ENCODE results near the gene FAP.
A peak's percentile ranks its signal among the peaks of the same experiment; 100 is the strongest.

FAP gene

GRCh38 chr2:162242586-162243280 is 512 bp downstream of the FAP start:
- no peak for DNase-seq

- DNase-seq = no peak
These were observed 1.7 kb downstream of the FAP start for GRCh38 chr2:162241571-162241970.

GRCh38 chr2:162234620-162235462 is 8.4 kb downstream of the FAP start:
- peak in 1 of 56 donors; percentile 2 for DNase-seq

GRCh38 chr2:162233197-162233596 is 10.0 kb downstream of the FAP start:
- DNase-seq = no peak

- DNase-seq = no peak
These were observed 10.6 kb downstream of the FAP start for GRCh38 chr2:162232671-162233070.

- no peak for DNase-seq
These were observed 11.2 kb downstream of the FAP start for GRCh38 chr2:162232027-162232426.

- no peak for DNase-seq
These were observed 12.5 kb downstream of the FAP start for GRCh38 chr2:162230761-162231160.

GRCh38 chr2:162226836-162227235 is 16.4 kb downstream of the FAP start:
- no peak for DNase-seq

GRCh38 chr2:162221064-162221463 is 22.2 kb downstream of the FAP start:
- DNase-seq = peak in 44 of 56 donors; percentile 4 to 74 (median 28)

- DNase-seq = no peak
These were observed 22.9 kb downstream of the FAP start for GRCh38 chr2:162220368-162220767.

GRCh38 chr2:162219426-162219825 is 23.8 kb downstream of the FAP start:
- no peak for DNase-seq

- no peak for DNase-seq
These were observed 25.6 kb downstream of the FAP start for GRCh38 chr2:162217598-162217997.

GRCh38 chr2:162215162-162215561 is 28.1 kb downstream of the FAP start:
- DNase-seq = no peak

GRCh38 chr2:162212366-162212765 is 30.9 kb downstream of the FAP start:
- no peak for DNase-seq

- DNase-seq = no peak
These were observed 31.5 kb downstream of the FAP start for GRCh38 chr2:162211732-162212131.

- DNase-seq = no peak
These were observed 32.9 kb downstream of the FAP start for GRCh38 chr2:162210385-162210784.

- no peak for DNase-seq
These were observed 41.0 kb downstream of the FAP start for GRCh38 chr2:162202203-162202602.

GRCh38 chr2:162200636-162201035 is 42.6 kb downstream of the FAP start:
- DNase-seq = no peak

GRCh38 chr2:162199913-162200312 is 43.3 kb downstream of the FAP start:
- DNase-seq = no peak

- no peak for DNase-seq
These were observed 45.0 kb downstream of the FAP start for GRCh38 chr2:162198239-162198638.

- DNase-seq = no peak
These were observed 46.0 kb downstream of the FAP start for GRCh38 chr2:162197069-162197825.

- peak in 7 of 56 donors; percentile 5 to 37 (median 12) for DNase-seq
These were observed 46.6 kb downstream of the FAP start for GRCh38 chr2:162196638-162197037.

All from nucleus accumbens (tissue), 56 donors.